DND-41 (cell line): Measurements from ENCODE around the gene LRP3.

Experiments
- ATAC-seq: fragments of 200-7000 bp; cut with Tn5 transposase; 3 replicates; pipeline ENCODE4 v1.9.1; 2021; ENCODE audit warnings: low read depth; ENCODE audit not compliant: insufficient read depth
- DNase-seq: peaks from one replicate; pipeline ENCODE4 v3.0.0-alpha.2; 2020
- H2AFZ ChIP-seq: 2 replicates; pipeline ENCODE4 v1.6.0; 2012; ENCODE audit warnings: low read depth, low read length
- H3K27ac ChIP-seq: 2 replicates; pipeline ENCODE4 v1.5.1; 2012; ENCODE audit warnings: low read length, inconsistent platforms
- H3K27me3 ChIP-seq: fragments of 200-600 bp; sonication (generic); 2 replicates; pipeline ENCODE4 v1.6.0; 2012; ENCODE audit warnings: low read length, mild to moderate bottlenecking, inconsistent platforms; ENCODE audit not compliant: insufficient read depth, poor library complexity
- H3K36me3 ChIP-seq: 2 replicates; pipeline ENCODE4 v1.5.1; 2012; ENCODE audit warnings: low read length, inconsistent platforms; ENCODE audit not compliant: insufficient read depth
- H3K4me1 ChIP-seq: 2 replicates; pipeline ENCODE4 v1.5.1; 2012; ENCODE audit warnings: mild to moderate bottlenecking, low read length; ENCODE audit not compliant: insufficient read depth
- H3K4me2 ChIP-seq: 2 replicates; pipeline ENCODE4 v1.6.0; 2012; ENCODE audit warnings: mild to moderate bottlenecking, moderate library complexity, low read length, inconsistent platforms; ENCODE audit not compliant: insufficient read depth
- H3K4me3 ChIP-seq, 2 experiments: fragments of 200-600 bp in 1 of 2; shearing (Covaris generic) in 1 of 2; 2 replicates each; pipeline ENCODE4 v1.5.1; 2012 to 2016; ENCODE audit warnings: inconsistent platforms in 2 of 2, low read length in 2 of 2, mild to moderate bottlenecking in 2 of 2, low read depth in 1 of 2, moderate library complexity in 1 of 2
- H3K79me2 ChIP-seq: 2 replicates; pipeline ENCODE4 v1.6.0; 2012; ENCODE audit warnings: low read length, inconsistent platforms; ENCODE audit not compliant: insufficient read depth
- H3K9ac ChIP-seq: 2 replicates; pipeline ENCODE4 v1.6.0; 2012; ENCODE audit warnings: low read depth, mild to moderate bottlenecking, inconsistent platforms, low read length, moderate library complexity
- H3K9me3 ChIP-seq: 2 replicates; pipeline ENCODE4 v1.5.1; 2012; ENCODE audit warnings: low read length, moderate library complexity, mild to moderate bottlenecking, inconsistent platforms; ENCODE audit not compliant: insufficient read depth, severe bottlenecking
- H4K20me1 ChIP-seq: 2 replicates; pipeline ENCODE4 v1.6.0; 2012; ENCODE audit warnings: low read length; ENCODE audit not compliant: insufficient read depth
- CTCF ChIP-seq: IDR thresholded peaks from 2 replicates; pipeline ENCODE4 v1.5.1; 2012; ENCODE audit warnings: borderline replicate concordance, low read length, moderate library complexity, mild to moderate bottlenecking; ENCODE audit not compliant: poor library complexity, severe bottlenecking; ENCODE audit errors: extremely low read depth
- EZH2 ChIP-seq: IDR thresholded peaks from 3 replicates; pipeline ENCODE4 v1.6.1; 2012; ENCODE audit warnings: borderline replicate concordance, low read depth, mild to moderate bottlenecking, moderate library complexity, low read length, inconsistent platforms; ENCODE audit not compliant: severe bottlenecking

Gene LRP3

GRCh38 chr19:33156334-33156733 lies 37.8 kb upstream of the LRP3 start:
- no peak overlapping the region for H3K4me3 ChIP-seq
- no peak overlapping the region for H2AFZ ChIP-seq
- H3K4me1 ChIP-seq: peaks cover 22% of the 10 kb centered on the region
- no peaks in the 10 kb centered on the region for H3K79me2 ChIP-seq
- H3K27ac ChIP-seq: no peak overlapping the region
- 0 out of 2 replicates have a peak, but pooled peaks cover 2% of the 10 kb centered on the region for H4K20me1 ChIP-seq
- no peak overlapping the region for H3K9ac ChIP-seq
- DNase-seq: no peak
- no peaks in the 10 kb centered on the region for H3K36me3 ChIP-seq
- H3K4me2 ChIP-seq: no peak overlapping the region
- no peaks in the 10 kb centered on the region for H3K27me3 ChIP-seq
- no peak for ATAC-seq
- H3K9me3 ChIP-seq: no peaks in the 10 kb centered on the region
- TF ChIP-seq CTCF: no peak
- no peak for TF ChIP-seq EZH2

- TF ChIP-seq EZH2 (no peak), CTCF (no peak)
- Histone ChIP-seq H2AFZ (no peak overlapping the region), H3K4me2 (no peak overlapping the region), H3K79me2 (no peaks in the 10 kb centered on the region), H3K4me1 (peaks cover 25% of the 10 kb centered on the region), H3K9me3 (no peaks in the 10 kb centered on the region), H3K36me3 (no peaks in the 10 kb centered on the region), H3K4me3 (no peak overlapping the region), H3K9ac (no peak overlapping the region), H3K27me3 (no peaks in the 10 kb centered on the region), H4K20me1 (0 out of 2 replicates have a peak, but pooled peaks cover 2% of the 10 kb centered on the region), H3K27ac (no peak overlapping the region)
- ATAC-seq (no peak), DNase-seq (no peak)
Measured at GRCh38 chr19:33157906-33158305, 36.2 kb upstream of the LRP3 start.

GRCh38 chr19:33158365-33158764 lies 35.8 kb upstream of the LRP3 start:
- no peak for ATAC-seq
- Histone ChIP-seq H3K9ac (no peak overlapping the region), H3K4me3 (no peak overlapping the region), H3K4me2 (no peak overlapping the region), H3K79me2 (no peaks in the 10 kb centered on the region), H2AFZ (no peak overlapping the region), H4K20me1 (0 out of 2 replicates have a peak, but pooled peaks cover 2% of the 10 kb centered on the region), H3K27me3 (no peaks in the 10 kb centered on the region), H3K27ac (no peak overlapping the region), H3K9me3 (no peaks in the 10 kb centered on the region), H3K36me3 (no peaks in the 10 kb centered on the region), H3K4me1 (peaks cover 25% of the 10 kb centered on the region)
- TF ChIP-seq EZH2 (no peak), CTCF (no peak)
- no peak for DNase-seq

GRCh38 chr19:33159149-33159548 lies 35.0 kb upstream of the LRP3 start:
- no peak overlapping the region for H3K4me3 ChIP-seq
- no peak for TF ChIP-seq EZH2
- no peak for TF ChIP-seq CTCF
- H2AFZ ChIP-seq: no peak overlapping the region
- H3K36me3 ChIP-seq: no peaks in the 10 kb centered on the region
- DNase-seq (no peak), ATAC-seq (no peak)
- 0 out of 2 replicates have a peak, but pooled peaks cover 2% of the 10 kb centered on the region for H4K20me1 ChIP-seq
- H3K27ac ChIP-seq: no peak overlapping the region
- H3K9me3 ChIP-seq: no peaks in the 10 kb centered on the region
- H3K79me2 ChIP-seq: no peaks in the 10 kb centered on the region
- H3K9ac ChIP-seq: no peak overlapping the region
- no peak overlapping the region for H3K4me2 ChIP-seq
- H3K27me3 ChIP-seq: no peaks in the 10 kb centered on the region
- peaks cover 25% of the 10 kb centered on the region for H3K4me1 ChIP-seq
